ENCODE measurements around the gene CDO1.

CDO1 gene

DNA sequence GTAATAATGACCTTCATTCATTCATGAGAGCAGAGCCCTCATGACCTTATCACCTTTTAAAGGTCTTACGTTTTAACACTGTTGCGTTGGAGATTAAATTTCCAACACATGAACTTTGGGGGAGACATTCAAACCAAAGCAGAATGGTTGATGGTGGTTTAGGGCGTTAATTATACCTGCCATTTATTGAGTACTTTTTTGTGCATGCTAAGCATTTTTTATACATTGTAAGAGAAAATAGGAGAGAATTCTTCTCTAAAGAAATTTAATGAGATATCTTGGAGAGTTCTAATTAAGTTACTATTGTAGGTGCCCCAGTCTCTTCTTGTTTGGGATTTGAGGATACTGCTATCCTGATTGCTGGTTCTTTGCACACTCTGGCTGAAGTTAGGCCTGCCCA, 37.7 kb upstream of the CDO1 start:
- H3K4me3 ChIP-seq (ENCODE audit: low read depth, low read length) = no peak overlapping the region
- TF ChIP-seq, protein P1, sequence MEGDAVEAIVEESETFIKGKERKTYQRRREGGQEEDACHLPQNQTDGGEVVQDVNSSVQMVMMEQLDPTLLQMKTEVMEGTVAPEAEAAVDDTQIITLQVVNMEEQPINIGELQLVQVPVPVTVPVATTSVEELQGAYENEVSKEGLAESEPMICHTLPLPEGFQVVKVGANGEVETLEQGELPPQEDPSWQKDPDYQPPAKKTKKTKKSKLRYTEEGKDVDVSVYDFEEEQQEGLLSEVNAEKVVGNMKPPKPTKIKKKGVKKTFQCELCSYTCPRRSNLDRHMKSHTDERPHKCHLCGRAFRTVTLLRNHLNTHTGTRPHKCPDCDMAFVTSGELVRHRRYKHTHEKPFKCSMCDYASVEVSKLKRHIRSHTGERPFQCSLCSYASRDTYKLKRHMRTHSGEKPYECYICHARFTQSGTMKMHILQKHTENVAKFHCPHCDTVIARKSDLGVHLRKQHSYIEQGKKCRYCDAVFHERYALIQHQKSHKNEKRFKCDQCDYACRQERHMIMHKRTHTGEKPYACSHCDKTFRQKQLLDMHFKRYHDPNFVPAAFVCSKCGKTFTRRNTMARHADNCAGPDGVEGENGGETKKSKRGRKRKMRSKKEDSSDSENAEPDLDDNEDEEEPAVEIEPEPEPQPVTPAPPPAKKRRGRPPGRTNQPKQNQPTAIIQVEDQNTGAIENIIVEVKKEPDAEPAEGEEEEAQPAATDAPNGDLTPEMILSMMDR (IDR thresholded peaks at IDR 0.05; ENCODE audit: borderline replicate concordance, insufficient read depth, low read depth, low read length) = no peak

DNA sequence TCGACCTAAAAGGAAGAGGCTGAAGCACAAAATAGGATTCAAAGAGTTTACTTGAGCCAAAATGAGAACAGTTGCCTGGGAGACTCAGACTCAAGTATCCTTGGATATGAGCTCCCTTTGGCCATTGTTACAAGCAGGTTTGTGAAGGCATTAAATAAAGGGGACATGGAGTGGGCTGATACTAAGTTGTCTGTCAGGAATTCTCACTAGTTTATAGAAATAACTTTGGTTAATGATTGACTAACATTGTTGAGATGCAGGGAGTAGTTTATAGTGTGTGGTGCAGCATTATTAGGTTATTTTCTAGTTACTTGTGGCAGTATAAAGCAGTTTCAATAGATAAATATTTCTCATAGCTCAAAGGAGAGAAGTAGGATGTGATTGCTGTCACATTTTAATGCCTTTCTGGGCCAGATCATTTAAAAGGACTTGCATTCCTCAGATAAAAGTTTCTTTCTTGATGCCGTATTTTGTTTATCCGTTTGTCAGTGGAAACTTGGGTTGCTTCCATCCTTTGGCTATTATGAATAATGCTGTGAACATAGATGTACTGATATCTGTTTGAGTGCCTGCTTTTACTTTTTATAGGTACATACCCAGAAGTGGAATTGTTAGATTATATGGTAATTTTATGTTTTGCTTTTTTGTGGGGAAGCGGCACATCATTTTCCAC, 34.4 kb upstream of the CDO1 start:
- TF ChIP-seq, protein P1 (IDR thresholded peaks at IDR 0.05; ENCODE audit: borderline replicate concordance, insufficient read depth, low read depth, low read length) = no peak
- H3K4me3 ChIP-seq (ENCODE audit: low read depth, low read length) = no peak overlapping the region

DNA sequence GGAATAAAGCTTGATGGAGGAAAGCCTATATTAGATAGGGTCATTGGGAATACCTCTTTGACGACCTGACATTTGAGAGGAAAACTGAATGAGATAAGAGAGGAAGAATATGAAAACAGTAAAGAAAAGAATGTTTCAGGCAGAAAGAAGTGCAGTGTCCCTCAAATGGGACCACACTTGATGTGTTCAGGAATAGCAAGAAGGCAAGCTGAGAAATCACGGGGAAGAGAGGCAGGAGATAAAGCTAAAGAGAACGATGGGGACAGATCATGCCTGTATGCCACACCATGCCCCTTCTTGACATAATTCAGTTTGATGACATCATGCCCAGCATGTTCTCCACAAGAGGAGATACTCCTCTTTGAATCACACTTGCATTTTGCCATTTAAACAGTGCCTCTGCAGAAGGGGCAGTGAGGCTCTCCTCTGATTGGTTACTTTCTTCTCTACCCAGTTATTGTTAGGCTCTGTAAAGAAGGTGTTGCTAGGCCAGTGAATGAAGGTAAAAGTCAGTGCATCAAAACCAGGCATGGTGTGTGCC, 32.9 kb upstream of the CDO1 start:
- H3K4me3 ChIP-seq (ENCODE audit: low read depth, low read length) = no peak overlapping the region

DNA sequence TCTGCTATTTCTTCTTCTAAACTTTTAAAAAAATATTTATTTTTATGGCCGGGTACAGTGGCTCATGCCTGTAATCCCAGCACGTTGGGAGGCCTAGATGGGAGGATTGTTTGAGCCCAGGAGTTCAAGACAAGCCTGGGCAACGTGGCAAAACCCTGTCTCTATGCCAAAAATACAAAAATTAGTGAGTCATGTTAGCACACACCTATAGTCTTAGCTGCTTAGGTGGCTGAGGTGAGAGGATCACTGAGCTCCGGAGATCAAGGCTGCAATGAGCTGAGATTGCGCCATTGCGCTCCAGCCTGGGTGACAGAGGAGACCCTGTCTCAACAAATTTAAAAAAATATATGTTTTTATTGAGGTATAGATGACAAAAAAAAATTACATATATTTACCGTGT, 30.8 kb upstream of the CDO1 start:
- TF ChIP-seq, protein P1 (IDR thresholded peaks at IDR 0.05; ENCODE audit: borderline replicate concordance, insufficient read depth, low read depth, low read length) = no peak
- no peak overlapping the region for H3K4me3 ChIP-seq (ENCODE audit: low read depth, low read length)

More for the DNA sequence above, 32.9 kb upstream of the CDO1 start:
- TF ChIP-seq, protein P1 (IDR thresholded peaks at IDR 0.05; ENCODE audit: borderline replicate concordance, insufficient read depth, low read depth, low read length) = no peak

DNA sequence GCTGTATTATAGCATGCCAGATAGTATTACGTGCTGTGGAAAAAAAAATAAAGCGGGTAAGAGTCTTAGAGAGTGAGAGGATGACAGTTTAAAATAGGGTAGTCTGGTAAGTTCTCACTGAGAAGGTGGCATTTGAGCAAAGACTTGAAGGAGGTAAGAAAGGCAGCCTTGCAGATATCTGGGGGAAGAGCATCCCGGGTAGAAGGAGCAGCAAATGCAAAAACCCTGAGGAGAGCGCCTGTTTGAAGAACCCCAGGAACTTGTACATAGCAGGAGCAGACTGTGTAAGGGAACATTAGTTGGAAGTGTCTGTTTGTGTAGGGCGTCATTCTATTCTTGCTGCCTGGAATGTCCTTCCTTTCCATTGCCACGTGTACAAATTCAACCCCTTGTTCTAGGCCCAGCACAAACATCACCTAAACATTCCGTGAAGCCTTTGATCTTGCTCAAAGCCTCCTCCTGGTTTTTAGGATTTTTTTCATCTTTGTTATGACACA, 27.9 kb upstream of the CDO1 start:
- TF ChIP-seq, protein P1 (IDR thresholded peaks at IDR 0.05; ENCODE audit: borderline replicate concordance, insufficient read depth, low read depth, low read length) = no peak
- H3K4me3 ChIP-seq (ENCODE audit: low read depth, low read length) = no peak overlapping the region

DNA sequence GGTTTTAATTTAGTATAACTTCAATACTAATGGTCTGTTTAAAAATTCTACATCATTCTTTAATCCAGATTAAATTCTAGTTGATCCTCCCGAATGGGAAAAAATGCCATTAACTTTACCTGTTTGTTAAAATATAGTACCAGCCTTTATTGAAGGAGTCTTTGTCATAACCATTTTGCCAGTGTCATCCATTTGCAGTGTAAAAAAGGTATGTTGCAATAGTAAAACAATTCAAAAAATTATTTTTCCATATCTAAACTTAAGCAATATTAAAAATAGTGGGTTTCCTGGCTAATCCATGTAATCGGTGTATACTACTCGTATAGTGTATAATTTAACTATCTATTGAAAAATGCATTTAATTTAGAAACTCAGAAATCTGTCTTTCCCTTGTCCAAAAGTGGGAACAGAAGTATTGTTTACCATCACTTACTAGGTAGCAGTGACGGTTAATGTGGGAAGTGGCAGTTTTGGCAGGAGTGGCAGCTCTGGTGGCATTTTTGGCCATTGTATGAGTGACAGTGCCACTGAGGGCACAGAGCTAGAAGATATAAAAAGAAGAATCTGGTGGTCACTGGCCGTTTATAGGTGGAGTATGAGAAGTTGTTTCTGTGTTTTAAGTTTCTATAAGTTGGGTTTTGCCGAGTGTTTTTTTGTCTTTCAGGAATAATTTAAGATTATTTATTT, 27.1 kb upstream of the CDO1 start:
- TF ChIP-seq, protein P1 (IDR thresholded peaks at IDR 0.05; ENCODE audit: borderline replicate concordance, insufficient read depth, low read depth, low read length) = no peak
- peak overlapping the region; percentile 22 for H3K4me3 ChIP-seq (ENCODE audit: low read depth, low read length)
